CD8-positive, alpha-beta memory T cell (primary cell): ENCODE data around the gene GPC4. TPM values are rescaled to one million over a fixed set of nuclear protein-coding genes. Genes with fewer than 3 reads are reported as not detected.
A peak's percentile ranks its signal among the peaks of the same experiment; 100 is the strongest.

Source experiments
- CTCF ChIA-PET: fragments of 350-600 bp; sonication (Branson Sonifier 250); formaldehyde crosslinking; loops from one replicate; lab custom pipeline; 2021; ENCODE audit warnings: antibody characterized with exemption; lab: Charles Lee
- POLR2A ChIA-PET: fragments of 350-600 bp; sonication (Branson Sonifier 250); formaldehyde crosslinking; loops from one replicate; lab custom pipeline; 2021; ENCODE audit warnings: antibody characterized with exemption; lab: Charles Lee
- DNase-seq, 5 donors: peaks; one replicate each; pipeline versions ENCODE4 v3.0.0 to v3.0.0-alpha.2; 2020 to 2022; ENCODE audit warnings: mixed read lengths in 1 of 5
- H3K27ac ChIP-seq: one replicate; pipeline ENCODE4 v1.7.0; 2013; ENCODE audit warnings: low read depth, mild to moderate bottlenecking, low read length, moderate library complexity
- H3K27me3 ChIP-seq: 2 replicates; pipeline ENCODE4 v1.7.0; 2013; ENCODE audit warnings: low read length, mild to moderate bottlenecking; ENCODE audit not compliant: insufficient read depth, poor library complexity, severe bottlenecking
- H3K36me3 ChIP-seq: 2 replicates; pipeline ENCODE4 v1.7.0; 2013; ENCODE audit warnings: mild to moderate bottlenecking, low read length, moderate library complexity; ENCODE audit not compliant: insufficient read depth
- H3K4me1 ChIP-seq: 2 replicates; pipeline ENCODE4 v1.7.0; 2013; ENCODE audit warnings: mild to moderate bottlenecking, low read length, moderate library complexity; ENCODE audit not compliant: insufficient read depth
- H3K4me3 ChIP-seq: 2 replicates; pipeline ENCODE4 v1.7.0; 2013; ENCODE audit warnings: mild to moderate bottlenecking, low read length
- H3K9me3 ChIP-seq: 2 replicates; pipeline ENCODE4 v1.7.0; 2013; ENCODE audit warnings: mild to moderate bottlenecking, low read length
- H3K27ac Mint-ChIP-seq, 8 donors: one replicate each; pipeline ENCODE4 v1.8.0; 2020 to 2021; ENCODE audit warnings: mixed read lengths in 8 of 8, mild to moderate bottlenecking in 6 of 8, inconsistent platforms in 3 of 8, moderate library complexity in 3 of 8
- H3K27me3 Mint-ChIP-seq, 2 donors: one replicate each; pipeline ENCODE4 v1.8.0; 2020 to 2021; ENCODE audit warnings: mixed read lengths in 2 of 2, mild to moderate bottlenecking in 1 of 2, moderate library complexity in 1 of 2
- H3K36me3 Mint-ChIP-seq, 3 donors: one replicate each; pipeline ENCODE4 v1.8.0; 2020 to 2021; ENCODE audit warnings: mixed read lengths in 3 of 3, inconsistent platforms in 1 of 3, mild to moderate bottlenecking in 1 of 3
- H3K4me1 Mint-ChIP-seq, 3 donors: one replicate each; pipeline ENCODE4 v1.8.0; 2020 to 2021; ENCODE audit warnings: mixed read lengths in 3 of 3, inconsistent platforms in 1 of 3, mild to moderate bottlenecking in 1 of 3
- H3K4me3 Mint-ChIP-seq, 7 donors: one replicate each; pipeline ENCODE4 v1.8.0; 2020 to 2021; ENCODE audit warnings: mixed read lengths in 7 of 7, mild to moderate bottlenecking in 6 of 7, moderate library complexity in 4 of 7, inconsistent platforms in 2 of 7
- H3K9me3 Mint-ChIP-seq, 5 donors: one replicate each; pipeline ENCODE4 v1.8.0; 2020 to 2022; ENCODE audit warnings: mixed read lengths in 5 of 5, mild to moderate bottlenecking in 3 of 5, moderate library complexity in 2 of 5, inconsistent platforms in 1 of 5
- polyA plus RNA-seq: library from polyadenylated mRNA; unstranded; fragments of 300-500 nt; fragmentation: Illumina TruSeq; gene quantifications from one replicate; pipeline ENCODE4 v1.2.3, GENCODE V29; 2021
- total RNA-seq, 2 experiments: library from RNA; stranded (reverse); gene quantifications; one replicate each; pipeline ENCODE4 v1.2.3, GENCODE V29; 2021

Gene GPC4
- total and polyA plus RNA-seq, 3 experiments from 2014 or later: not detected

GRCh38 chrX:133402830-133403625, 12.3 kb downstream of the GPC4 start:
- no peak for DNase-seq
- no peaks in the 10 kb centered on the region for H3K9me3 ChIP-seq
- H3K4me1 ChIP-seq: no peaks in the 10 kb centered on the region
- H3K27ac Mint-ChIP-seq: no peak overlapping the region
- H3K27me3 ChIP-seq: no peaks in the 10 kb centered on the region
- ChIA-PET POLR2A (no interaction called here), CTCF (no interaction called here)
- no peak overlapping the region for H3K4me3 Mint-ChIP-seq
- H3K36me3 ChIP-seq: no peaks in the 10 kb centered on the region
- H3K9me3 Mint-ChIP-seq: peaks cover 0 to 3% (median 0%) of the 10 kb centered on the region in 5 donors
- H3K27ac ChIP-seq: no peak overlapping the region
- H3K4me1 Mint-ChIP-seq: no peaks in the 10 kb centered on the region
- no peaks in the 10 kb centered on the region for H3K36me3 Mint-ChIP-seq
- H3K4me3 ChIP-seq: no peak overlapping the region
- H3K27me3 Mint-ChIP-seq: peaks cover 0 to 4% of the 10 kb centered on the region in 2 donors

GRCh38 chrX:133402042-133402453, 13.2 kb downstream of the GPC4 start:
- POLR2A ChIA-PET: no interaction called here
- no peak overlapping the region for H3K4me3 Mint-ChIP-seq
- peak overlapping the region in 1 of 8 donors; percentile 27 for H3K27ac Mint-ChIP-seq

GRCh38 chrX:133401536-133401935, 13.8 kb downstream of the GPC4 start:
- Histone ChIP-seq H3K9me3 (no peaks in the 10 kb centered on the region), H3K36me3 (no peaks in the 10 kb centered on the region), H3K27me3 (no peaks in the 10 kb centered on the region), H3K27ac (no peak overlapping the region), H3K4me1 (no peaks in the 10 kb centered on the region), H3K4me3 (no peak overlapping the region)
- ChIA-PET POLR2A (no interaction called here), CTCF (no interaction called here)
- no peak overlapping the region for H3K4me3 Mint-ChIP-seq
- H3K9me3 Mint-ChIP-seq: peaks cover 0 to 3% (median 0%) of the 10 kb centered on the region in 5 donors
- no peak overlapping the region for H3K27ac Mint-ChIP-seq
- H3K36me3 Mint-ChIP-seq: no peaks in the 10 kb centered on the region
- no peak for DNase-seq
- no peaks in the 10 kb centered on the region for H3K27me3 Mint-ChIP-seq
- H3K4me1 Mint-ChIP-seq: no peaks in the 10 kb centered on the region

More at GRCh38 chrX:133402042-133402453, 13.2 kb downstream of the GPC4 start:
- Histone ChIP-seq H3K4me1 (no peaks in the 10 kb centered on the region), H3K9me3 (no peaks in the 10 kb centered on the region), H3K36me3 (no peaks in the 10 kb centered on the region), H3K27ac (no peak overlapping the region), H3K4me3 (no peak overlapping the region), H3K27me3 (no peaks in the 10 kb centered on the region)
- peak in 1 of 5 donors; percentile 5 for DNase-seq
- Mint-ChIP-seq H3K27me3 (peaks cover 0 to 4% of the 10 kb centered on the region in 2 donors), H3K9me3 (peaks cover 0 to 3% (median 0%) of the 10 kb centered on the region in 5 donors), H3K4me1 (no peaks in the 10 kb centered on the region), H3K36me3 (no peaks in the 10 kb centered on the region)
- CTCF ChIA-PET: no interaction called here

DNA sequence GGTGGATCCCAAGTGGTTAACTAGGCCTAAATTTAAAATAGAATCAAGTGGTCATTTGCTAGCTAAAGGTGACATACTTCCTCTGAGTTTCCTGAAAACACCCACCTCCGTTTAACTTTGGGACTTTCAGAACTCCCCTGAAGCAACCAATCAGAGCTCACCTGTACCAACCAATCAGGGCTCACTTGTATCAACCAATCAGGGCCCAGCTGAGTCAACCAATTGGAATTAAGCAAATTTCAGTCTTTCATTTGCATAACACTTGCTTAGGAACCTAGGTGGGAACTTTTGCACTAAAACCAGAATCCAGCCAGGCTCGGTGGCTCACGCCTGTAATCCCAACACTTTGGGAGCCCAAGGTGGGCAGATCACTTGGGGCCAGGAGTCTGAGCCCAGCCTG, 15.9 kb downstream of the GPC4 start:
- H3K36me3 Mint-ChIP-seq: no peaks in the 10 kb centered on the region
- H3K4me3 Mint-ChIP-seq: no peak overlapping the region
- POLR2A ChIA-PET: no interaction called here
- H3K9me3 ChIP-seq: no peaks in the 10 kb centered on the region
- no peak overlapping the region for H3K27ac Mint-ChIP-seq
- no peak overlapping the region for H3K4me3 ChIP-seq
- DNase-seq: no peak
- no peaks in the 10 kb centered on the region for H3K4me1 Mint-ChIP-seq
- no peaks in the 10 kb centered on the region for H3K27me3 ChIP-seq
- no peaks in the 10 kb centered on the region for H3K4me1 ChIP-seq
- CTCF ChIA-PET: no interaction called here
- no peaks in the 10 kb centered on the region for H3K9me3 Mint-ChIP-seq
- no peak overlapping the region for H3K27ac ChIP-seq
- no peaks in the 10 kb centered on the region for H3K36me3 ChIP-seq
- H3K27me3 Mint-ChIP-seq: peaks cover 0 to 1% of the 10 kb centered on the region in 2 donors

- H3K27ac ChIP-seq: no peak overlapping the region
- no peak overlapping the region for H3K27ac Mint-ChIP-seq
- DNase-seq: no peak
- no peaks in the 10 kb centered on the region for H3K4me1 Mint-ChIP-seq
- H3K36me3 Mint-ChIP-seq: no peaks in the 10 kb centered on the region
- H3K4me3 ChIP-seq: no peak overlapping the region
- no peak overlapping the region for H3K4me3 Mint-ChIP-seq
- ChIA-PET POLR2A (no interaction called here), CTCF (no interaction called here)
- H3K36me3 ChIP-seq: no peaks in the 10 kb centered on the region
- no peaks in the 10 kb centered on the region for H3K4me1 ChIP-seq
- no peaks in the 10 kb centered on the region for H3K9me3 ChIP-seq
- peaks cover 0 to 7% of the 10 kb centered on the region in 2 donors for H3K27me3 Mint-ChIP-seq
- H3K9me3 Mint-ChIP-seq: no peaks in the 10 kb centered on the region
- no peaks in the 10 kb centered on the region for H3K27me3 ChIP-seq
Measured at GRCh38 chrX:133394765-133395164, 20.5 kb downstream of the GPC4 start.

- no peaks in the 10 kb centered on the region for H3K9me3 Mint-ChIP-seq
- Histone ChIP-seq H3K4me3 (no peak overlapping the region), H3K36me3 (no peaks in the 10 kb centered on the region), H3K9me3 (no peaks in the 10 kb centered on the region), H3K27ac (no peak overlapping the region), H3K27me3 (no peaks in the 10 kb centered on the region), H3K4me1 (no peaks in the 10 kb centered on the region)
- H3K4me3 Mint-ChIP-seq: no peak overlapping the region
- H3K36me3 Mint-ChIP-seq: no peaks in the 10 kb centered on the region
- no peak for DNase-seq
- ChIA-PET CTCF (no interaction called here), POLR2A (no interaction called here)
- no peak overlapping the region for H3K27ac Mint-ChIP-seq
- peaks cover 0 to 7% of the 10 kb centered on the region in 2 donors for H3K27me3 Mint-ChIP-seq
- no peaks in the 10 kb centered on the region for H3K4me1 Mint-ChIP-seq
Measured at GRCh38 chrX:133392671-133393070, 22.6 kb downstream of the GPC4 start.

DNA sequence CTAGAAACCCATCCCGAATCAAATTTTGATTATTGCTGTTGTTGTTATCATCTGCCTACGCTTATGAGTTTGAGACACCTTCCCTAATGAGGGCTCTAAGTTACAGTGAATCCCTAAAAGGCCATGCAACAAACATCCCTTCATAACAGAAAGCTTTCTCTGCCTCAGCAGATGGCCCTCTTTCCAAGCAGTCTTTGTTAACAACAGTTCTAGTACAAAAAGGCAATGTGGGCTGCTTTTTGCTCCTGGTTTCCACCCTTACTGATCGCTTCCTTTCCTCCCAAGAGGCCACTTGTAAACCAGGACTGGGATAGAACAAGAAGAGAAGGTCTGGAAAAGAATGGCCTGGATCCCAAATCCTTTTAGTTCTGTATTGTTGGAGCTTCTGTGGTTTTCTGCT, 24.2 kb downstream of the GPC4 start:
- Mint-ChIP-seq H3K9me3 (no peaks in the 10 kb centered on the region), H3K27ac (no peak overlapping the region), H3K4me1 (no peaks in the 10 kb centered on the region), H3K4me3 (no peak overlapping the region), H3K27me3 (peaks cover 0 to 7% of the 10 kb centered on the region in 2 donors), H3K36me3 (no peaks in the 10 kb centered on the region)
- H3K27me3 ChIP-seq: no peaks in the 10 kb centered on the region
- H3K4me1 ChIP-seq: no peaks in the 10 kb centered on the region
- H3K4me3 ChIP-seq: no peak overlapping the region
- no peaks in the 10 kb centered on the region for H3K9me3 ChIP-seq
- CTCF ChIA-PET: no interaction called here
- H3K36me3 ChIP-seq: no peaks in the 10 kb centered on the region
- POLR2A ChIA-PET: no interaction called here
- H3K27ac ChIP-seq: no peak overlapping the region
- no peak for DNase-seq

DNA sequence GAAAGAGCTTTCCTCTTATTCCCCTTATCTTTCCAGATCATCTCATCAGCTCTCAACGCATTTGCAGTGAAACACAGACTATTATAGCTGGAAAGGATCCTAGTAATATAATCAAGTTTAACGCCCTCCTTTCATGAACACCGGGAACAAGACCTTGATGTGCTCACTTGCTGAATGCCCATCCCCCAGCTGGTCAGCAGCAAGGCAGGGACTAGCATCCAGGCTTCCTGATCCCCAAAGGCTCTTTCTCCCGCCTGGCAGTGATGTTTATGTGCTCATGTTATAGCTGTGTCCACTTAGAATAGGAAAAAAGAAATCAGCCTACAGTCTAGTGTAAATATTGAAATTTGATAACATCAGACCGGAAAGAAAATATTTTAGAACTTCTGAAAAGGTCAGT, 24.6 kb downstream of the GPC4 start:
- H3K4me1 ChIP-seq: no peaks in the 10 kb centered on the region
- no peak for DNase-seq
- ChIA-PET CTCF (no interaction called here), POLR2A (no interaction called here)
- no peaks in the 10 kb centered on the region for H3K36me3 ChIP-seq
- H3K9me3 ChIP-seq: no peaks in the 10 kb centered on the region
- H3K4me3 ChIP-seq: no peak overlapping the region
- no peaks in the 10 kb centered on the region for H3K36me3 Mint-ChIP-seq
- H3K4me3 Mint-ChIP-seq: no peak overlapping the region
- H3K27ac Mint-ChIP-seq: no peak overlapping the region
- no peaks in the 10 kb centered on the region for H3K9me3 Mint-ChIP-seq
- peaks cover 0 to 7% of the 10 kb centered on the region in 2 donors for H3K27me3 Mint-ChIP-seq
- no peak overlapping the region for H3K27ac ChIP-seq
- H3K27me3 ChIP-seq: no peaks in the 10 kb centered on the region
- no peaks in the 10 kb centered on the region for H3K4me1 Mint-ChIP-seq
